HUES64 (cell line): ENCODE results near the gene FRMD7.

Experiments
- H3K27ac ChIP-seq: 2 replicates; pipeline ENCODE4 v1.7.0; 2013; ENCODE audit warnings: low read depth, low read length, inconsistent platforms
- H3K27me3 ChIP-seq: 2 replicates; pipeline ENCODE4 v1.6.1; 2013; ENCODE audit warnings: mild to moderate bottlenecking, low read length; ENCODE audit not compliant: insufficient read depth
- H3K36me3 ChIP-seq: 2 replicates; pipeline ENCODE4 v1.6.1; 2013; ENCODE audit warnings: mild to moderate bottlenecking, low read length; ENCODE audit not compliant: insufficient read depth
- H3K4me1 ChIP-seq: 2 replicates; pipeline ENCODE4 v1.6.1; 2013; ENCODE audit warnings: mild to moderate bottlenecking, low read length, moderate library complexity; ENCODE audit not compliant: insufficient read depth
- H3K4me3 ChIP-seq: 2 replicates; pipeline ENCODE4 v1.5.1; 2013; ENCODE audit warnings: mild to moderate bottlenecking, low read length, moderate library complexity
- H3K9ac ChIP-seq: 2 replicates; pipeline ENCODE4 v1.6.1; 2013; ENCODE audit warnings: mild to moderate bottlenecking, low read depth, low read length
- H3K9me3 ChIP-seq: 2 replicates; pipeline ENCODE4 v1.6.1; 2013; ENCODE audit warnings: low read depth, low read length; ENCODE audit not compliant: insufficient read depth
- WGBS: fragments of 150-250, 120-280 bp; methylation state at CpG from one replicate; pipeline ENCODE4 v1.1.7; 2013; ENCODE audit warnings: missing lambda C conversion rate; 5-methylcytosine and 5-hydroxymethylcytosine counted together

FRMD7 gene

GRCh38 chrX:132093239-132093860, 34.5 kb downstream of the FRMD7 start:
- Histone ChIP-seq H3K36me3 (no peaks in the 10 kb centered on the region), H3K4me3 (no peak overlapping the region), H3K9ac (no peak overlapping the region), H3K27ac (no peak overlapping the region), H3K27me3 (no peaks in the 10 kb centered on the region), H3K9me3 (no peaks in the 10 kb centered on the region), H3K4me1 (no peaks in the 10 kb centered on the region)
- WGBS: 91% methylated on average over 1 of the region's 4 CpGs

- H3K4me1 ChIP-seq: no peaks in the 10 kb centered on the region
- no peak overlapping the region for H3K9ac ChIP-seq
- no peak overlapping the region for H3K4me3 ChIP-seq
- no peaks in the 10 kb centered on the region for H3K27me3 ChIP-seq
- 57% methylated on average over 7 of the region's 7 CpGs for WGBS
- H3K36me3 ChIP-seq: no peaks in the 10 kb centered on the region
- no peak overlapping the region for H3K27ac ChIP-seq
- no peaks in the 10 kb centered on the region for H3K9me3 ChIP-seq
These were observed 35.3 kb downstream of the FRMD7 start for GRCh38 chrX:132092439-132093065.

GRCh38 chrX:132090403-132091159, 37.2 kb downstream of the FRMD7 start:
- no peaks in the 10 kb centered on the region for H3K27me3 ChIP-seq
- H3K4me1 ChIP-seq: no peaks in the 10 kb centered on the region
- no peak overlapping the region for H3K9ac ChIP-seq
- 91% methylated on average over 7 of the region's 8 CpGs for WGBS
- no peaks in the 10 kb centered on the region for H3K9me3 ChIP-seq
- no peak overlapping the region for H3K27ac ChIP-seq
- H3K36me3 ChIP-seq: no peaks in the 10 kb centered on the region
- H3K4me3 ChIP-seq: no peak overlapping the region

- no peak overlapping the region for H3K27ac ChIP-seq
- no peak overlapping the region for H3K9ac ChIP-seq
- no peaks in the 10 kb centered on the region for H3K4me1 ChIP-seq
- H3K9me3 ChIP-seq: no peaks in the 10 kb centered on the region
- H3K36me3 ChIP-seq: no peaks in the 10 kb centered on the region
- H3K27me3 ChIP-seq: no peaks in the 10 kb centered on the region
- no peak overlapping the region for H3K4me3 ChIP-seq
These were observed 39.0 kb downstream of the FRMD7 start for GRCh38 chrX:132088864-132089263.

- H3K9ac ChIP-seq: no peak overlapping the region
- no peak overlapping the region for H3K27ac ChIP-seq
- H3K9me3 ChIP-seq: no peaks in the 10 kb centered on the region
- H3K4me3 ChIP-seq: no peak overlapping the region
- H3K36me3 ChIP-seq: no peaks in the 10 kb centered on the region
- 94% methylated on average over 2 of the region's 2 CpGs for WGBS
- H3K4me1 ChIP-seq: no peaks in the 10 kb centered on the region
- no peaks in the 10 kb centered on the region for H3K27me3 ChIP-seq
These were observed 41.1 kb downstream of the FRMD7 start for GRCh38 chrX:132086672-132087071.

- no peaks in the 10 kb centered on the region for H3K27me3 ChIP-seq
- no peak overlapping the region for H3K4me3 ChIP-seq
- H3K4me1 ChIP-seq: no peaks in the 10 kb centered on the region
- no peak overlapping the region for H3K9ac ChIP-seq
- WGBS: 89% methylated on average over 2 of the region's 3 CpGs
- no peak overlapping the region for H3K27ac ChIP-seq
- H3K36me3 ChIP-seq: no peaks in the 10 kb centered on the region
- no peaks in the 10 kb centered on the region for H3K9me3 ChIP-seq
These were observed 42.0 kb downstream of the FRMD7 start for GRCh38 chrX:132085786-132086185.

GRCh38 chrX:132077912-132078311, 49.9 kb downstream of the FRMD7 start:
- no peaks in the 10 kb centered on the region for H3K27me3 ChIP-seq
- H3K9me3 ChIP-seq: no peaks in the 10 kb centered on the region
- H3K27ac ChIP-seq: no peak overlapping the region
- no peak overlapping the region for H3K4me3 ChIP-seq
- peaks cover 30% of the 10 kb centered on the region for H3K36me3 ChIP-seq
- 92% methylated on average over 3 of the region's 3 CpGs for WGBS
- H3K4me1 ChIP-seq: no peaks in the 10 kb centered on the region
- no peak overlapping the region for H3K9ac ChIP-seq

- Histone ChIP-seq H3K36me3 (peaks cover 35% of the 10 kb centered on the region), H3K9ac (no peak overlapping the region), H3K4me1 (no peaks in the 10 kb centered on the region), H3K9me3 (no peaks in the 10 kb centered on the region), H3K27ac (no peak overlapping the region), H3K27me3 (no peaks in the 10 kb centered on the region), H3K4me3 (no peak overlapping the region)
- WGBS: 92% methylated on average over 1 of the region's 1 CpG
These were observed 50.4 kb downstream of the FRMD7 start for GRCh38 chrX:132077414-132077813.

GRCh38 chrX:132071254-132071653, 56.6 kb downstream of the FRMD7 start:
- Histone ChIP-seq H3K4me1 (no peaks in the 10 kb centered on the region), H3K27ac (no peak overlapping the region)

GRCh38 chrX:132068405-132068804, 59.4 kb downstream of the FRMD7 start:
- H3K4me1 ChIP-seq: no peaks in the 10 kb centered on the region
- H3K9ac ChIP-seq: no peak overlapping the region
- 91% methylated on average over 1 of the region's 1 CpG for WGBS
- H3K36me3 ChIP-seq: peaks cover 66% of the 10 kb centered on the region
- no peaks in the 10 kb centered on the region for H3K9me3 ChIP-seq
- no peaks in the 10 kb centered on the region for H3K27me3 ChIP-seq
- no peak overlapping the region for H3K27ac ChIP-seq
- no peak overlapping the region for H3K4me3 ChIP-seq

More at GRCh38 chrX:132071254-132071653, 56.6 kb downstream of the FRMD7 start:
- no peaks in the 10 kb centered on the region for H3K9me3 ChIP-seq
- H3K36me3 ChIP-seq: peaks cover 79% of the 10 kb centered on the region
- H3K27me3 ChIP-seq: no peaks in the 10 kb centered on the region
- H3K9ac ChIP-seq: no peak overlapping the region
- H3K4me3 ChIP-seq: no peak overlapping the region

- Histone ChIP-seq H3K9ac (no peak overlapping the region), H3K4me1 (no peaks in the 10 kb centered on the region), H3K4me3 (no peak overlapping the region), H3K9me3 (no peaks in the 10 kb centered on the region), H3K27ac (no peak overlapping the region), H3K36me3 (peaks cover 48% of the 10 kb centered on the region), H3K27me3 (no peaks in the 10 kb centered on the region)
- 98% methylated on average over 4 of the region's 4 CpGs for WGBS
These were observed 64.0 kb downstream of the FRMD7 start for GRCh38 chrX:132063862-132064261.
